ENCODE data around the gene TP53BP1.

Gene TP53BP1

DNA sequence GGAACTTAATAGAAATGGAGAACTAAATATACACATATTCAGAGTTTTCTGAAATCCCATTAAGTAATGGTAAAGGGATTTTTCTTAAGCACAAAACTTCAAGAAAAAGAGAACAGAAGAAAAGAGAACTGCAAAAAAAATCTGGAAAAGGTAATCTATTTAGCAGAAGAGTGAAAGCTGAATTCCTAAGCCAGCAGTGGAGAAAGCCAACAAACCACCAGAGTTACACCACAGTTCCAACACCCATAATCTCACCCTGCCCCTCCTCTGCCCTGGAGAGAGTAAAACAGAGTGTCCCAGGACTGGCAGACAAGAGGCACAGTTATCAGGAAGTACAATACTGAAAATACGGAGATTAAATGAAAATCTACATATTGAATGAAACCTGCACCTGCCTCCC, 29.4 kb downstream of the TP53BP1 start:
- TF ChIP-seq EZH2 (IDR thresholded peaks at IDR 0.05; ENCODE audit: borderline replicate concordance, low read length) = no peak
- TF ChIP-seq, protein P1, sequence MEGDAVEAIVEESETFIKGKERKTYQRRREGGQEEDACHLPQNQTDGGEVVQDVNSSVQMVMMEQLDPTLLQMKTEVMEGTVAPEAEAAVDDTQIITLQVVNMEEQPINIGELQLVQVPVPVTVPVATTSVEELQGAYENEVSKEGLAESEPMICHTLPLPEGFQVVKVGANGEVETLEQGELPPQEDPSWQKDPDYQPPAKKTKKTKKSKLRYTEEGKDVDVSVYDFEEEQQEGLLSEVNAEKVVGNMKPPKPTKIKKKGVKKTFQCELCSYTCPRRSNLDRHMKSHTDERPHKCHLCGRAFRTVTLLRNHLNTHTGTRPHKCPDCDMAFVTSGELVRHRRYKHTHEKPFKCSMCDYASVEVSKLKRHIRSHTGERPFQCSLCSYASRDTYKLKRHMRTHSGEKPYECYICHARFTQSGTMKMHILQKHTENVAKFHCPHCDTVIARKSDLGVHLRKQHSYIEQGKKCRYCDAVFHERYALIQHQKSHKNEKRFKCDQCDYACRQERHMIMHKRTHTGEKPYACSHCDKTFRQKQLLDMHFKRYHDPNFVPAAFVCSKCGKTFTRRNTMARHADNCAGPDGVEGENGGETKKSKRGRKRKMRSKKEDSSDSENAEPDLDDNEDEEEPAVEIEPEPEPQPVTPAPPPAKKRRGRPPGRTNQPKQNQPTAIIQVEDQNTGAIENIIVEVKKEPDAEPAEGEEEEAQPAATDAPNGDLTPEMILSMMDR (IDR thresholded peaks at IDR 0.05; ENCODE audit: low read length) = no peak
- H3K4me2 ChIP-seq (ENCODE audit: low read length) = no peak overlapping the region
- H3K9me3 ChIP-seq (ENCODE audit: low read length) = no peaks in the 10 kb centered on the region
- H2AFZ ChIP-seq (ENCODE audit: low read length) = no peak overlapping the region
- H3K4me3 ChIP-seq (ENCODE audit: low read depth, low read length, poor library complexity, severe bottlenecking) = no peak overlapping the region
- no peak overlapping the region for H3K9ac ChIP-seq (ENCODE audit: low read length)
- no peaks in the 10 kb centered on the region for H3K79me2 ChIP-seq (ENCODE audit: insufficient read depth, low read length)
- no peaks in the 10 kb centered on the region for H3K4me1 ChIP-seq (ENCODE audit: insufficient read depth, low read length, severe bottlenecking)
- no peak overlapping the region for H3K27ac ChIP-seq (ENCODE audit: low read depth, low read length, poor library complexity, severe bottlenecking)
- no peaks in the 10 kb centered on the region for H3K27me3 ChIP-seq (ENCODE audit: insufficient read depth, low read length)
- H3K36me3 ChIP-seq (ENCODE audit: insufficient read depth, low read length) = peaks cover 54% of the 10 kb centered on the region
- H3F3A ChIP-seq (ENCODE audit: insufficient read depth, low read length) = no peaks in the 10 kb centered on the region; the same call in 1 of the 2 replicates
- no peaks in the 10 kb centered on the region for H4K20me1 ChIP-seq (ENCODE audit: insufficient read depth, low read length)
- no peaks in the 10 kb centered on the region for H3K9me2 ChIP-seq (ENCODE audit: low read depth, low read length)

DNA sequence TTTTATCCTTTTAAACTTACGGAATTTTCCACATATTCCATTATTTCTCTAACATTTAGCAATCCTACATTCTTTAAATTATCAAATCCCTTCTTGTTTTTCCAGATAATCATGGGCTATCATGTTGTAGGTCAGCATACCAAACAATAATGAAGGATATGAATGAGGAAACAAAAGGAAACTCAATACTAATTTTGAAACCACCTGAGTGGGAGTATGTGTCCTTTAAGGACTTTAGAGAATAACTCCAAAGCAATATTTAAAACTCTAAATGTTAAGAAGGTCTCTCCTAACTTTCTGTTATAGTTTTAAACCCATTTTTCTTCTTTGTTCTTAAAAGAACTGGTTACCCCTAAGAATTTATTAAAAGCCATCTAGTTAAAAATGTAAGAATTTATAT, 43.0 kb downstream of the TP53BP1 start:
- H3F3A ChIP-seq (ENCODE audit: insufficient read depth, low read length) = no peaks in the 10 kb centered on the region
- TF ChIP-seq, protein P1 (IDR thresholded peaks at IDR 0.05; ENCODE audit: low read length) = no peak
- no peak for TF ChIP-seq EZH2 (IDR thresholded peaks at IDR 0.05; ENCODE audit: borderline replicate concordance, low read length)
- H3K27ac ChIP-seq (ENCODE audit: low read depth, low read length, poor library complexity, severe bottlenecking) = no peak overlapping the region
- no peaks in the 10 kb centered on the region for H3K4me1 ChIP-seq (ENCODE audit: insufficient read depth, low read length, severe bottlenecking)
- H2AFZ ChIP-seq (ENCODE audit: low read length) = no peak overlapping the region
- no peaks in the 10 kb centered on the region for H3K9me2 ChIP-seq (ENCODE audit: low read depth, low read length)
- H3K9me3 ChIP-seq (ENCODE audit: low read length) = no peaks in the 10 kb centered on the region
- H4K20me1 ChIP-seq (ENCODE audit: insufficient read depth, low read length) = no peaks in the 10 kb centered on the region
- H3K4me2 ChIP-seq (ENCODE audit: low read length) = no peak overlapping the region
- no peak overlapping the region for H3K9ac ChIP-seq (ENCODE audit: low read length)
- peaks cover 26% of the 10 kb centered on the region for H3K36me3 ChIP-seq (ENCODE audit: insufficient read depth, low read length)
- no peak overlapping the region for H3K4me3 ChIP-seq (ENCODE audit: low read depth, low read length, poor library complexity, severe bottlenecking)
- H3K27me3 ChIP-seq (ENCODE audit: insufficient read depth, low read length) = no peaks in the 10 kb centered on the region
- H3K79me2 ChIP-seq (ENCODE audit: insufficient read depth, low read length) = no peaks in the 10 kb centered on the region

DNA sequence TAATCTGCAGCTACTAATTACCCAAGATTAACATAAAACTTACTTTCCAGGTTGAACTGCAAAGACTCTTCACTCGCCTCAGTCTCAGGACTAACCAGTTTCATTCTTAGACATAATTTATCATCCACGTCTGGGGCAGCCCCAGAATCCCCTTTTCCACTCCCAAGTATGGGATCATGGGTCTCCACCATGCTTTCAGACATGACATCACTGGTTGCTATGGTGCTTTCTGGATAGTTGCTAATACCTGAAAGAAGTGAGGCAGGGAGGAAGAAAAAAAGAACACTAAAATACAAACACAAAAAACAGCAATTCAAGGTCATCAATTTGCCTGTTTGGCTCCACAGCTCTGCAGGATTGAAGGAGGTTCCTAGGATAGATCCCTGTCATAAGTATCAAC, 46.6 kb downstream of the TP53BP1 start:
- Histone ChIP-seq H3K36me3 (ENCODE audit: insufficient read depth, low read length) (peaks cover 20% of the 10 kb centered on the region; the same call in 1 of the 2 replicates), H3K79me2 (ENCODE audit: insufficient read depth, low read length) (no peaks in the 10 kb centered on the region), H3K4me2 (ENCODE audit: low read length) (no peak overlapping the region), H3K4me1 (ENCODE audit: insufficient read depth, low read length, severe bottlenecking) (peaks cover 1% of the 10 kb centered on the region), H4K20me1 (ENCODE audit: insufficient read depth, low read length) (no peaks in the 10 kb centered on the region), H2AFZ (ENCODE audit: low read length) (no peak overlapping the region), H3K9ac (ENCODE audit: low read length) (no peak overlapping the region), H3K27me3 (ENCODE audit: insufficient read depth, low read length) (no peaks in the 10 kb centered on the region), H3F3A (ENCODE audit: insufficient read depth, low read length) (no peaks in the 10 kb centered on the region), H3K27ac (ENCODE audit: low read depth, low read length, poor library complexity, severe bottlenecking) (no peak overlapping the region), H3K4me3 (ENCODE audit: low read depth, low read length, poor library complexity, severe bottlenecking) (no peak overlapping the region), H3K9me2 (ENCODE audit: low read depth, low read length) (no peaks in the 10 kb centered on the region), H3K9me3 (ENCODE audit: low read length) (no peaks in the 10 kb centered on the region)
- TF ChIP-seq, protein P1 (IDR thresholded peaks at IDR 0.05; ENCODE audit: low read length) = no peak
- TF ChIP-seq EZH2 (IDR thresholded peaks at IDR 0.05; ENCODE audit: borderline replicate concordance, low read length) = no peak

Data from OCI-LY1 (cell line).